Measurements from ENCODE around the gene PTPRE.

DNA sequence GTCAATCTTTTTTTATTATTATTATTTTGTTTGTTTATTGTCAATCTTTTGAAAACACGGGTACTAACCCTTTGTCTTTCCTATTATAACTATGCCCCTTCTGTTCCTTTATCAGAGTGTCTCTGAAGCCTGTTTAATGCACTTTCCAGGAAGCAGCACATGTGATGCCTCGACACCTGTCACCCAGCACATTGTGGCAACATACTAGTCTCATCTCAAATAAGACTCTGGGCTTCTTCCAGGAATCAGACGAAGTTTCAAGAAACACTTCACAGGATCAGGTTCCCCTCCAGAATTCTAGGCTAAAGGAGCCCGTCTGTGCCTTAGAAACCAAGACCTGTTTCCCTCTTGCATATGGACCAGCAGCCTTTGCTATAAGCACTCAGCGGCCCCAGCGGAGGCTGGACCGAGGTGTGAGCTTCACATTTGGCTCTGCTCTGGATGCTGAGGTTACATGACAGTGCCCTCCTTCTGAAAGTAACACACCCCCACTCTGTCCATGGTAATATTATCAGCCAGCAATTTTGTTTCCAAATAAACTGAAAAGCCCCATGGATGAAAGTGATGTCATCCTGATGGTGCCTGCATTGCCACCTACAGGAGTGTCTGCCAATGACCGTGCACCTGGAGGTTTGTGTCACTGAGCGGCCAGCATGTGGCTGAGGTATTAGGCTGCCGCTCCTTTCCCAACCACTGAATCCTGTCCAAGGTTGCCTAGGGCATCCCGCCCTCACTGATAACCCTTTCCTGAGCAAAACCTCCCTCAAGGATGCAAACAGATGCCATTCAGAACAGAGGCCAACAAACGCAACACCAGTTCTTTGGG, 181.2 kb downstream of the PTPRE start:
- TF ChIP-seq CTCF (conservative IDR thresholded peaks at IDR 0.05; ENCODE audit: low read depth, low read length) (no peak), NFE2L2 (IDR thresholded peaks at IDR 0.05; ENCODE audit: low read depth, low read length) (no peak), RAD21 (IDR thresholded peaks at IDR 0.05; ENCODE audit: low read length) (no peak), MXI1 (IDR thresholded peaks at IDR 0.05; ENCODE audit: borderline replicate concordance, low read depth, low read length) (no peak), MAFK (IDR thresholded peaks at IDR 0.05; ENCODE audit: low read depth, low read length) (no peak), RFX5 (IDR thresholded peaks at IDR 0.05; ENCODE audit: low read depth, low read length) (no peak), USF2 (IDR thresholded peaks at IDR 0.05; ENCODE audit: low read depth, low read length) (no peak), POLR2A (IDR thresholded peaks at IDR 0.05; ENCODE audit: low read depth, low read length) (no peak), RCOR1 (IDR thresholded peaks at IDR 0.05; ENCODE audit: insufficient replicate concordance, low read length) (no peak), CEBPB (IDR thresholded peaks at IDR 0.05; ENCODE audit: low read depth, low read length) (no peak)
